Activated naive CD4-positive, alpha-beta T cell treated with anti-CD3 and anti-CD28 coated beads, Interleukin-2, amount 50 U/mL, for 72 hours (primary cell): ENCODE results near the gene PALMD. TPM values are rescaled to one million over a fixed set of nuclear protein-coding genes. Genes with fewer than 3 reads are reported as not detected.
A peak's percentile ranks its signal among the peaks of the same experiment; 100 is the strongest.

Experiments used
- ATAC-seq, 2 donors: fragments of 150-1000 bp; cut with Tn5 transposase; 2 replicates each; pipeline ENCODE4 v1.10.0; 2021; ENCODE audit warnings: mild to moderate bottlenecking in 2 of 2, moderate library complexity in 2 of 2
- DNase-seq, 2 donors: peaks; one replicate each; pipeline ENCODE4 v3.0.0; 2021 to 2022; ENCODE audit warnings: low spot score in 2 of 2
- H3K27ac Mint-ChIP-seq, 2 donors: one replicate each; pipeline ENCODE4 v1.8.0; 2022; ENCODE audit warnings: mild to moderate bottlenecking in 2 of 2, mixed read lengths in 2 of 2
- H3K36me3 Mint-ChIP-seq, 2 donors: one replicate each; pipeline ENCODE4 v1.8.0; 2022; ENCODE audit warnings: mixed read lengths in 2 of 2
- H3K9me3 Mint-ChIP-seq, 2 donors: one replicate each; pipeline ENCODE4 v1.8.0; 2022; ENCODE audit warnings: mixed read lengths in 2 of 2
- total RNA-seq, 2 donors: library from RNA; stranded (reverse); gene quantifications; one replicate each; pipeline ENCODE4 v1.2.3, GENCODE V29; 2022

The PALMD gene
- total RNA-seq, result not detected

- DNase-seq (no peak), ATAC-seq (no peak)
- Mint-ChIP-seq H3K27ac (no peak within 1 kb of the TSS), H3K36me3 (no peaks in the 10 kb centered on the region), H3K9me3 (no peaks in the 10 kb centered on the region)
Observed at GRCh38 chr1:99645699-99646531, at the start of gene PALMD. PALMD (plus strand) TSS chr1:99646113; CDS start chr1:99646318, 205 bp downstream.

- ATAC-seq, result no peak
- Mint-ChIP-seq H3K9me3 (peaks cover 0 to 8% of the 10 kb centered on the region in 2 donors), H3K36me3 (no peaks in the 10 kb centered on the region), H3K27ac (no peak overlapping the region)
- DNase-seq, result no peak
Observed at GRCh38 chr1:99598738-99599411, 47.0 kb upstream of the PALMD start.

- peaks cover 0 to 8% of the 10 kb centered on the region in 2 donors for H3K9me3 Mint-ChIP-seq
- ATAC-seq, result no peak
- DNase-seq, result no peak
- H3K36me3 Mint-ChIP-seq, result no peaks in the 10 kb centered on the region
- no peak overlapping the region for H3K27ac Mint-ChIP-seq
Observed at GRCh38 chr1:99599678-99600175, 46.2 kb upstream of the PALMD start.

- no peak for DNase-seq
- Mint-ChIP-seq H3K36me3 (no peaks in the 10 kb centered on the region), H3K27ac (no peak overlapping the region), H3K9me3 (peaks cover 0 to 8% of the 10 kb centered on the region in 2 donors)
- no peak for ATAC-seq
Observed at GRCh38 chr1:99600782-99601181, 45.1 kb upstream of the PALMD start.

GRCh38 chr1:99601208-99601607 lies 44.7 kb upstream of the PALMD start:
- peaks cover 0 to 8% of the 10 kb centered on the region in 2 donors for H3K9me3 Mint-ChIP-seq
- H3K36me3 Mint-ChIP-seq, result no peaks in the 10 kb centered on the region
- ATAC-seq, result no peak
- H3K27ac Mint-ChIP-seq, result no peak overlapping the region
- DNase-seq, result no peak

- Mint-ChIP-seq H3K36me3 (no peaks in the 10 kb centered on the region), H3K9me3 (peaks cover 0 to 6% of the 10 kb centered on the region in 2 donors), H3K27ac (no peak overlapping the region)
- ATAC-seq (no peak), DNase-seq (no peak)
Observed at GRCh38 chr1:99601709-99602403, 44.1 kb upstream of the PALMD start.

- no peaks in the 10 kb centered on the region for H3K36me3 Mint-ChIP-seq
- no peaks in the 10 kb centered on the region for H3K9me3 Mint-ChIP-seq
Observed at GRCh38 chr1:99602404-99602969, 43.4 kb upstream of the PALMD start.

GRCh38 chr1:99603699-99604560 lies 42.0 kb upstream of the PALMD start:
- H3K27ac Mint-ChIP-seq, result no peak overlapping the region
- ATAC-seq, result no peak
- no peaks in the 10 kb centered on the region for H3K36me3 Mint-ChIP-seq
- H3K9me3 Mint-ChIP-seq, result no peaks in the 10 kb centered on the region
- no peak for DNase-seq

More at GRCh38 chr1:99602404-99602969, 43.4 kb upstream of the PALMD start:
- H3K27ac Mint-ChIP-seq, result no peak overlapping the region
- DNase-seq (no peak), ATAC-seq (no peak)

GRCh38 chr1:99606306-99606705 lies 39.6 kb upstream of the PALMD start:
- no peak for DNase-seq
- Mint-ChIP-seq H3K27ac (no peak overlapping the region), H3K36me3 (no peaks in the 10 kb centered on the region), H3K9me3 (peaks cover 0 to 7% of the 10 kb centered on the region in 2 donors)
- no peak for ATAC-seq

GRCh38 chr1:99607590-99607989 lies 38.3 kb upstream of the PALMD start:
- H3K9me3 Mint-ChIP-seq, result peaks cover 0 to 7% of the 10 kb centered on the region in 2 donors
- H3K27ac Mint-ChIP-seq, result no peak overlapping the region
- no peak for DNase-seq
- ATAC-seq, result no peak
- no peaks in the 10 kb centered on the region for H3K36me3 Mint-ChIP-seq

- H3K36me3 Mint-ChIP-seq, result no peaks in the 10 kb centered on the region
- no peak overlapping the region for H3K27ac Mint-ChIP-seq
- peaks cover 0 to 7% of the 10 kb centered on the region in 2 donors for H3K9me3 Mint-ChIP-seq
- DNase-seq (no peak), ATAC-seq (no peak)
Observed at GRCh38 chr1:99608058-99608457, 37.9 kb upstream of the PALMD start.

GRCh38 chr1:99613716-99614115 lies 32.2 kb upstream of the PALMD start:
- Mint-ChIP-seq H3K36me3 (no peaks in the 10 kb centered on the region), H3K27ac (no peak overlapping the region), H3K9me3 (peaks cover 0 to 7% of the 10 kb centered on the region in 2 donors)
- DNase-seq, result no peak
- ATAC-seq, result no peak

- Mint-ChIP-seq H3K9me3 (peaks cover 0 to 2% of the 10 kb centered on the region in 2 donors), H3K36me3 (no peaks in the 10 kb centered on the region), H3K27ac (no peak overlapping the region)
- DNase-seq (no peak), ATAC-seq (no peak)
Observed at GRCh38 chr1:99614728-99615127, 31.2 kb upstream of the PALMD start.

- Mint-ChIP-seq H3K36me3 (no peaks in the 10 kb centered on the region), H3K27ac (no peak overlapping the region), H3K9me3 (no peaks in the 10 kb centered on the region)
- DNase-seq (no peak), ATAC-seq (no peak)
Observed at GRCh38 chr1:99619583-99619982, 26.3 kb upstream of the PALMD start.

- Mint-ChIP-seq H3K27ac (no peak overlapping the region), H3K9me3 (no peaks in the 10 kb centered on the region), H3K36me3 (no peaks in the 10 kb centered on the region)
- no peak for DNase-seq
- peak in 1 of 2 donors; percentile 38 for ATAC-seq
Observed at GRCh38 chr1:99621340-99621901, 24.5 kb upstream of the PALMD start.
